K562 (cell line): ENCODE measurements around the gene TTL. TPM values are rescaled to one million over a fixed set of nuclear protein-coding genes. Genes with fewer than 3 reads are reported as not detected.
A peak's percentile ranks its signal among the peaks of the same experiment; 100 is the strongest.

Source experiments
- CBFB ChIP-seq: sonication (generic); formaldehyde crosslinking; IDR thresholded peaks from 2 replicates; pipeline ENCODE4 v1.4.0; 2020; ENCODE audit warnings: mild to moderate bottlenecking, missing genetic modification reagents
- EP300 ChIP-seq: IDR thresholded peaks from 2 replicates; pipeline ENCODE4 v1.6.1; 2012; ENCODE audit warnings: low read length, improper control_type of control experiment
- HDGF ChIP-seq: fragments of 450-650 bp; IDR thresholded peaks from 2 replicates; pipeline ENCODE4 v1.6.1; 2016
- NBN ChIP-seq: fragments of 450-650 bp; IDR thresholded peaks from 2 replicates; pipeline ENCODE4 v1.6.1; 2016; ENCODE audit warnings: low read depth, mild to moderate bottlenecking
- PYGO2 ChIP-seq: fragments of 450-650 bp; IDR thresholded peaks from 2 replicates; pipeline ENCODE4 v1.6.1; 2016; ENCODE audit warnings: mild to moderate bottlenecking, missing genetic modification characterization, moderate library complexity, missing compliant biosample characterization
- THRAP3 ChIP-seq: fragments of 450-650 bp; IDR thresholded peaks from 2 replicates; pipeline ENCODE4 v1.6.1; 2016; ENCODE audit warnings: mild to moderate bottlenecking, inconsistent platforms, borderline replicate concordance
- ZFX ChIP-seq: sonication (generic); formaldehyde crosslinking; IDR thresholded peaks from 2 replicates; pipeline ENCODE4 v1.8.0; 2022; ENCODE audit warnings: mild to moderate bottlenecking, missing genetic modification reagents, moderate library complexity
- ZNF146 ChIP-seq: IDR thresholded peaks from one replicate; pipeline ENCODE4 v1.6.1; 2018; ENCODE audit warnings: missing compliant biosample characterization; ENCODE audit not compliant: unreplicated experiment
- ZNF586 ChIP-seq: fragments of 450-650 bp; formaldehyde crosslinking; conservative IDR thresholded peaks from 2 replicates; pipeline ENCODE4 v1.4.0; 2020; ENCODE audit warnings: mild to moderate bottlenecking, moderate library complexity
- polyA plus RNA-seq, 8 experiments: library from polyadenylated mRNA; depleted of rRNA in 4 of 8; stranded (reverse) in 5 of 8; unstranded in 3 of 8; fragments of >200 nt; fragmentation: Nextera tagmentation in 2 of 8; fragmentation: Illumina TruSeq in 1 of 8; extraction: Ambion mirVana in 2 of 8; extraction: Trizol in 1 of 8; gene quantifications; 2 replicates each; pipeline versions ENCODE4 v1.2.1 to v1.2.3, GENCODE V29; 2011 to 2014; ENCODE audit warnings: inconsistent platforms in 1 of 8, missing spikeins in 1 of 8
- total RNA-seq, 7 experiments: library from RNA; depleted of rRNA in 6 of 7; stranded (reverse); fragments of >200 nt in 6 of 7; fragmentation: Illumina TruSeq in 2 of 7; extraction: Trizol in 2 of 7; gene quantifications; 2 replicates each; pipeline versions ENCODE4 v1.2.1 to v1.2.3, GENCODE V29; 2011 to 2021; ENCODE audit warnings: low replicate concordance in 1 of 7
- TF ChIP-seq, protein P1 (sequence below), 2 experiments: fragments of 450-650 bp; formaldehyde crosslinking in 1 of 2; IDR thresholded peaks; 2 replicates each; pipeline versions ENCODE4 v1.4.0 to v1.6.1; 2014 to 2020; ENCODE audit warnings: mild to moderate bottlenecking in 2 of 2, borderline replicate concordance in 1 of 2, low read depth in 1 of 2
- TF ChIP-seq, protein P2 (sequence below): fragments of 250-450 bp; sonication (Bioruptor Pico); IDR thresholded peaks from 2 replicates; pipeline ENCODE4 v1.8.0; 2022; ENCODE audit warnings: moderate library complexity, mild to moderate bottlenecking, inconsistent platforms
- TF ChIP-seq, protein P3 (sequence below): sonication (generic); formaldehyde crosslinking; IDR thresholded peaks from 2 replicates; pipeline ENCODE4 v1.8.0; 2022; ENCODE audit warnings: mild to moderate bottlenecking, low read depth, missing genetic modification reagents
- TF ChIP-seq, protein P4 (sequence below): fragments of 450-650 bp; formaldehyde crosslinking; IDR thresholded peaks from 2 replicates; pipeline ENCODE4 v1.4.0; 2022; ENCODE audit warnings: mild to moderate bottlenecking, moderate library complexity
- TF ChIP-seq, protein P5 (sequence below), 2 experiments: fragments of 450-650 bp in 1 of 2; sonication (generic) in 1 of 2; formaldehyde crosslinking in 1 of 2; IDR thresholded peaks in 1 of 2; conservative IDR thresholded peaks in 1 of 2; 2 replicates each; pipeline versions ENCODE4 v1.6.1 to v1.8.1; 2016 to 2023; ENCODE audit warnings: mild to moderate bottlenecking in 2 of 2, moderate library complexity in 2 of 2, inconsistent platforms in 1 of 2, missing genetic modification reagents in 1 of 2

The TTL gene
- total and polyA plus RNA-seq, 9 of the 15 experiments (the other 6 are each of a cell fraction or from before 2014, with no cell fraction given): 9.4 to 54.4 (median 34.9) TPM

DNA sequence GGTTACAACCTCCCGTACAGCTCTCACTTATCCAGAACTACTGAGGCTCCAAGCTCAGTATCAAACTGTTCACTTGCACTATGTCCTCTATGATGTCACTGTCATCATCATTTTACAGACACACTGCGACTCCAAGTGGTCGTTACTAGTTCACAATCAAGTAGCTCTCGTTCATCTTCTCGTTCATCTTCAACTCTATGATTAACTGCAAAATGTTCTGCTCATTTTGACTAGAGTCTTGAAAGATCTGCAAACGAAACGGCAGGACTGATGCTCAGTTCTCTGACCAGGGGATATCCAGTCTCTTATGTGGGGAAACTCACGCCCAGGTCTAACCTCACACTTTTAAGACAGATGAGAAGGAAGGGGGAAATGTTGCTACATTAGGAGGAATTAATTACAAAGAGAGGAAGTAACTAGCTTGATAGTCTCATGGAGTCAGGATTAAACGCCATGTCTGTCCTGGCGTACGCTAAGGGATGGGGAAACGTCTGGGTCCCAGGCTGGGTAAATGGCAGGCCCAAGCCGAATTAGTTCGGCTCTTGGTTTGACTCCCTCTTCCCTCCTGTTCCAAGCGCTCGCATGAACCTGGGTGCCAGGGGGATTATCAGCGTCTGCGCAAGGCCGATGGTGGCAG lies 101.7 kb downstream of the TTL start (continued):
- TF ChIP-seq, protein P1, sequence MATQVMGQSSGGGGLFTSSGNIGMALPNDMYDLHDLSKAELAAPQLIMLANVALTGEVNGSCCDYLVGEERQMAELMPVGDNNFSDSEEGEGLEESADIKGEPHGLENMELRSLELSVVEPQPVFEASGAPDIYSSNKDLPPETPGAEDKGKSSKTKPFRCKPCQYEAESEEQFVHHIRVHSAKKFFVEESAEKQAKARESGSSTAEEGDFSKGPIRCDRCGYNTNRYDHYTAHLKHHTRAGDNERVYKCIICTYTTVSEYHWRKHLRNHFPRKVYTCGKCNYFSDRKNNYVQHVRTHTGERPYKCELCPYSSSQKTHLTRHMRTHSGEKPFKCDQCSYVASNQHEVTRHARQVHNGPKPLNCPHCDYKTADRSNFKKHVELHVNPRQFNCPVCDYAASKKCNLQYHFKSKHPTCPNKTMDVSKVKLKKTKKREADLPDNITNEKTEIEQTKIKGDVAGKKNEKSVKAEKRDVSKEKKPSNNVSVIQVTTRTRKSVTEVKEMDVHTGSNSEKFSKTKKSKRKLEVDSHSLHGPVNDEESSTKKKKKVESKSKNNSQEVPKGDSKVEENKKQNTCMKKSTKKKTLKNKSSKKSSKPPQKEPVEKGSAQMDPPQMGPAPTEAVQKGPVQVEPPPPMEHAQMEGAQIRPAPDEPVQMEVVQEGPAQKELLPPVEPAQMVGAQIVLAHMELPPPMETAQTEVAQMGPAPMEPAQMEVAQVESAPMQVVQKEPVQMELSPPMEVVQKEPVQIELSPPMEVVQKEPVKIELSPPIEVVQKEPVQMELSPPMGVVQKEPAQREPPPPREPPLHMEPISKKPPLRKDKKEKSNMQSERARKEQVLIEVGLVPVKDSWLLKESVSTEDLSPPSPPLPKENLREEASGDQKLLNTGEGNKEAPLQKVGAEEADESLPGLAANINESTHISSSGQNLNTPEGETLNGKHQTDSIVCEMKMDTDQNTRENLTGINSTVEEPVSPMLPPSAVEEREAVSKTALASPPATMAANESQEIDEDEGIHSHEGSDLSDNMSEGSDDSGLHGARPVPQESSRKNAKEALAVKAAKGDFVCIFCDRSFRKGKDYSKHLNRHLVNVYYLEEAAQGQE (IDR thresholded peaks at IDR 0.05; ENCODE audit: borderline replicate concordance): peak; percentile 26; the same call in 1 of the 2 replicates
- TF ChIP-seq, protein P1 (CRISPR knock-in tag; IDR thresholded peaks at IDR 0.05; ENCODE audit: low read depth): no peak
- TF ChIP-seq, protein P2, sequence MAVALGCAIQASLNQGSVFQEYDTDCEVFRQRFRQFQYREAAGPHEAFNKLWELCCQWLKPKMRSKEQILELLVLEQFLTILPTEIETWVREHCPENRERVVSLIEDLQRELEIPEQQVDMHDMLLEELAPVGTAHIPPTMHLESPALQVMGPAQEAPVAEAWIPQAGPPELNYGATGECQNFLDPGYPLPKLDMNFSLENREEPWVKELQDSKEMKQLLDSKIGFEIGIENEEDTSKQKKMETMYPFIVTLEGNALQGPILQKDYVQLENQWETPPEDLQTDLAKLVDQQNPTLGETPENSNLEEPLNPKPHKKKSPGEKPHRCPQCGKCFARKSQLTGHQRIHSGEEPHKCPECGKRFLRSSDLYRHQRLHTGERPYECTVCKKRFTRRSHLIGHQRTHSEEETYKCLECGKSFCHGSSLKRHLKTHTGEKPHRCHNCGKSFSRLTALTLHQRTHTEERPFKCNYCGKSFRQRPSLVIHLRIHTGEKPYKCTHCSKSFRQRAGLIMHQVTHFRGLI: no peak
- TF ChIP-seq HDGF (no peak), NBN (0 out of 2 replicates have a peak, but pooled peaks have one; percentile 20), CBFB (0 out of 2 replicates have a peak, but pooled peaks have one; percentile 40), ZFX (no peak), EP300 (no peak), ZNF586 (CRISPR knock-in tag) (no peak), ZNF146 (no peak), THRAP3 (no peak), PYGO2 (tag) (no peak)
- TF ChIP-seq, protein P3, sequence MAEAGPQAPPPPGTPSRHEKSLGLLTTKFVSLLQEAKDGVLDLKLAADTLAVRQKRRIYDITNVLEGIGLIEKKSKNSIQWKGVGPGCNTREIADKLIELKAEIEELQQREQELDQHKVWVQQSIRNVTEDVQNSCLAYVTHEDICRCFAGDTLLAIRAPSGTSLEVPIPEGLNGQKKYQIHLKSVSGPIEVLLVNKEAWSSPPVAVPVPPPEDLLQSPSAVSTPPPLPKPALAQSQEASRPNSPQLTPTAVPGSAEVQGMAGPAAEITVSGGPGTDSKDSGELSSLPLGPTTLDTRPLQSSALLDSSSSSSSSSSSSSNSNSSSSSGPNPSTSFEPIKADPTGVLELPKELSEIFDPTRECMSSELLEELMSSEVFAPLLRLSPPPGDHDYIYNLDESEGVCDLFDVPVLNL (CRISPR knock-in tag): no peak
- TF ChIP-seq, protein P4, sequence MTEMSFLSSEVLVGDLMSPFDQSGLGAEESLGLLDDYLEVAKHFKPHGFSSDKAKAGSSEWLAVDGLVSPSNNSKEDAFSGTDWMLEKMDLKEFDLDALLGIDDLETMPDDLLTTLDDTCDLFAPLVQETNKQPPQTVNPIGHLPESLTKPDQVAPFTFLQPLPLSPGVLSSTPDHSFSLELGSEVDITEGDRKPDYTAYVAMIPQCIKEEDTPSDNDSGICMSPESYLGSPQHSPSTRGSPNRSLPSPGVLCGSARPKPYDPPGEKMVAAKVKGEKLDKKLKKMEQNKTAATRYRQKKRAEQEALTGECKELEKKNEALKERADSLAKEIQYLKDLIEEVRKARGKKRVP (CRISPR knock-in tag): no peak
- TF ChIP-seq, protein P5, sequence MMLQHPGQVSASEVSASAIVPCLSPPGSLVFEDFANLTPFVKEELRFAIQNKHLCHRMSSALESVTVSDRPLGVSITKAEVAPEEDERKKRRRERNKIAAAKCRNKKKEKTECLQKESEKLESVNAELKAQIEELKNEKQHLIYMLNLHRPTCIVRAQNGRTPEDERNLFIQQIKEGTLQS (IDR thresholded peaks at IDR 0.05): peak; percentile 87
- TF ChIP-seq, protein P5 (CRISPR knock-in tag; conservative IDR thresholded peaks at IDR 0.05): no peak
